CMK (cell line): ENCODE data around the gene VPS4B.
"Not testable (repeated sequence)": the region's sequence is repeated elsewhere in the genome, so short reads cannot be mapped to it uniquely, and the experiment has no call there.

Experiments
- DNase-seq: peaks from one replicate; pipeline ENCODE4 v3.0.0-alpha.2; 2010; ENCODE audit warnings: low read depth

VPS4B gene

GRCh38 chr18:63367053-63367953 lies 55.0 kb downstream of the VPS4B start, which contains the start of gene KDSR:
Gene KDSR (minus strand): TSS chr18:63367206. CDS start chr18:63367118, 88 bp downstream.
- DNase-seq = peak; percentile 75

GRCh38 chr18:63366213-63367052 lies 55.8 kb downstream of the VPS4B start:
- DNase-seq = no peak

GRCh38 chr18:63365876-63366212 lies 56.4 kb downstream of the VPS4B start:
- DNase-seq = no peak

- DNase-seq = no peak
Observed at GRCh38 chr18:63363951-63364350, 58.3 kb downstream of the VPS4B start.

GRCh38 chr18:63363420-63363819 lies 58.9 kb downstream of the VPS4B start:
- not testable (repeated sequence) for DNase-seq

GRCh38 chr18:63356272-63356896 lies 65.9 kb downstream of the VPS4B start:
- no peak for DNase-seq

GRCh38 chr18:63350230-63350629 lies 72.0 kb downstream of the VPS4B start:
- DNase-seq = no peak

- DNase-seq = no peak
Observed at GRCh38 chr18:63348508-63349136, 73.7 kb downstream of the VPS4B start.

- DNase-seq = no peak
Observed at GRCh38 chr18:63346480-63347183, 75.6 kb downstream of the VPS4B start.

GRCh38 chr18:63346031-63346430 lies 76.2 kb downstream of the VPS4B start:
- DNase-seq = no peak

GRCh38 chr18:63344918-63345317 lies 77.4 kb downstream of the VPS4B start:
- DNase-seq = no peak

- DNase-seq = no peak
Observed at GRCh38 chr18:63344263-63344662, 78.0 kb downstream of the VPS4B start.

- no peak for DNase-seq
Observed at GRCh38 chr18:63342206-63342605, 80.1 kb downstream of the VPS4B start.

- no peak for DNase-seq
Observed at GRCh38 chr18:63339920-63340484, 82.3 kb downstream of the VPS4B start.
